Prostate gland (tissue), 2 donors: ENCODE data around the gene DTL. TPM values are rescaled to one million over a fixed set of nuclear protein-coding genes. Genes with fewer than 3 reads are reported as not detected.

Experiments
- DNase-seq: peaks from one replicate; pipeline ENCODE4 v3.0.0-alpha.2; 2019; ENCODE audit warnings: low spot score
- H3K27ac ChIP-seq, 2 donors: fragments of 200-600 bp; sonication (generic); 2 replicates each; pipeline ENCODE4 v1.5.1; 2017 to 2019
- H3K27me3 ChIP-seq: fragments of 200-600 bp; sonication (generic); replicated peaks from 2 replicates; pipeline ENCODE4 v1.5.1; 2019; ENCODE audit not compliant: insufficient read depth
- H3K36me3 ChIP-seq, 2 donors: fragments of 200-600 bp; sonication (generic); 1 replicate in 1 of 2; 2 replicates in 1 of 2; pipeline versions ENCODE4 v1.5.1 to v1.8.1; 2017 to 2019
- H3K4me1 ChIP-seq: fragments of 200-600 bp; sonication (generic); replicated peaks from 2 replicates; pipeline ENCODE4 v1.5.1; 2019
- H3K4me3 ChIP-seq, 2 donors: fragments of 200-600 bp; sonication (generic); 2 replicates each; pipeline ENCODE4 v1.5.1; 2017 to 2019
- H3K9me3 ChIP-seq: fragments of 200-600 bp; sonication (generic); 2 replicates; pipeline ENCODE4 v1.5.1; 2017
- CTCF ChIP-seq, 4 experiments: fragments of 200-600 bp in 2 of 4; fragments of 450-650 bp in 2 of 4; sonication (generic) in 2 of 4; IDR thresholded peaks; 1 replicate in 3 of 4; 2 replicates in 1 of 4; pipeline ENCODE4 v1.5.1; 2016 to 2019; ENCODE audit warnings: antibody characterized with exemption in 4 of 4, mild to moderate bottlenecking in 2 of 4, moderate library complexity in 2 of 4
- POLR2A ChIP-seq: fragments of 450-650 bp; IDR thresholded peaks from one replicate; pipeline ENCODE4 v1.6.1; 2016; ENCODE audit warnings: antibody characterized with exemption, mild to moderate bottlenecking
- POLR2AphosphoS5 ChIP-seq: sonication (generic); formaldehyde crosslinking; IDR thresholded peaks from one replicate; pipeline ENCODE4 v1.6.1; 2017; ENCODE audit warnings: antibody characterized with exemption
- WGBS: methylation state at CpG from one replicate; pipeline ENCODE4 v1.1.5; 2018; 5-methylcytosine and 5-hydroxymethylcytosine counted together
- intact Hi-C: fragments of 100-400 bp; cut with DNase I; formaldehyde crosslinking; loops from one replicate; pipeline ENCODE4 v1.14.2; 2022
- total RNA-seq, 2 donors: library from RNA; depleted of rRNA; stranded (reverse); fragments of >200 nt; gene quantifications; one replicate each; pipeline ENCODE4 v1.1.0, GENCODE V29; 2016

The DTL gene
- total RNA-seq, 2 donors from 2014 or later: 1.5 to 7.1 TPM

DNA sequence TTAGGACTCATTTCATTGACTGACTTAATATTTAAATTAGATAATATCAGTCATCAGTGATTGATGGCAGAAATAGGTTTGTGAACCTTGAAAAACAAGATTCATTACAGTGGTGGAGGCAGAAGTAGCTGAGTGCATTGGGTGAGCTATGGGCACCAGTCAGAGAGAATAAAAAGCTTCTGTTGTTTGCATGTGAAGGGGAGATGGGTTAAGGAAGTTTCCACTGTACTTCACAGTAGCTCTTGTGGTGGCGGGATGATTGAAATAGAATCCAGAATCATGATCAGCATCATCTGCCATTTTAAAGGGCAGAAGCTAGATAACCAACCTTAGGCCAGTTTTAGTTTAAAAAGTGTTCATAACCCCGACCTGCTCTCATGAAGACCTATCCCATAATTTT is 66.2 kb downstream of the DTL start:
- intact Hi-C loops: no loop called here
- WGBS: 87% methylated on average over 2 of the region's 2 CpGs
- Histone ChIP-seq H3K9me3 (no peaks in the 10 kb centered on the region), H3K4me1 (no peaks in the 10 kb centered on the region), H3K27me3 (no peaks in the 10 kb centered on the region), H3K27ac (no peak overlapping the region), H3K4me3 (no peak overlapping the region), H3K36me3 (no peaks in the 10 kb centered on the region)
- TF ChIP-seq CTCF (IDR thresholded peaks at IDR 0.05) (no peak), POLR2AphosphoS5 (no peak), POLR2A (no peak)
- DNase-seq: no peak

- no peak for TF ChIP-seq POLR2A
- Histone ChIP-seq H3K36me3 (no peaks in the 10 kb centered on the region), H3K27me3 (no peaks in the 10 kb centered on the region), H3K4me3 (no peak overlapping the region), H3K27ac (no peak overlapping the region), H3K4me1 (no peaks in the 10 kb centered on the region), H3K9me3 (no peaks in the 10 kb centered on the region)
- WGBS: 40% methylated on average over 3 of the region's 3 CpGs
- intact Hi-C loops: no loop called here
- no peak for DNase-seq
Observed at GRCh38 chr1:212104586-212105325, 69.2 kb downstream of the DTL start.

DNA sequence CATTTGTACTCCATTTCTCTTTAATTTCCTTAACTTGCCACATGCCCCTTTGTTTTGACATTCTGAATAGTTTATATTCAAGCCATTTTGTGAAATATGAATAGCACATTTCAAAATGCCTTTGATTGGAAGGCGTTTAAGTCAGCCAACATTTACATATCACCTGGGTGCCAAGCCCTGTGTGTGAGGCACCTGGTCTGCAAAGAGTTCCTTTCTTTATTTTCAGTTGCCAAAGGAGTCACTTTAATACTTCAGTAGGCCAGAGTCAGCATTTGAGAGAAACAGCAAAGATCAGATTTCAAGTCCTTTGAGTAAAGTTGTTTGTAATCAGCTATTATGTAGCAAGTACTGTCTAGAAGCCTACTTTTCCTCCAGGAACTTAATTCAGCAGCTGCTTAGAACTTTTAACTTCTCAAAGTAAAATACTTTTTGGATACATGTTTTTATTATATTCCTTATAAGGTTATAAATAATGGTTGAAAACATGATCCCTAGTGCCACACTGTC is 70.8 kb downstream of the DTL start:
- intact Hi-C loops: no loop called here
- H3K27ac ChIP-seq: no peak overlapping the region
- H3K4me1 ChIP-seq: no peaks in the 10 kb centered on the region
- H3K36me3 ChIP-seq: no peaks in the 10 kb centered on the region
- no peaks in the 10 kb centered on the region for H3K27me3 ChIP-seq
- TF ChIP-seq POLR2AphosphoS5 (no peak), POLR2A (no peak), CTCF (IDR thresholded peaks at IDR 0.05) (no peak)
- H3K4me3 ChIP-seq: no peak overlapping the region
- H3K9me3 ChIP-seq: no peaks in the 10 kb centered on the region
- no peak for DNase-seq
- WGBS: 57% methylated on average over 1 of the region's 1 CpG

DNA sequence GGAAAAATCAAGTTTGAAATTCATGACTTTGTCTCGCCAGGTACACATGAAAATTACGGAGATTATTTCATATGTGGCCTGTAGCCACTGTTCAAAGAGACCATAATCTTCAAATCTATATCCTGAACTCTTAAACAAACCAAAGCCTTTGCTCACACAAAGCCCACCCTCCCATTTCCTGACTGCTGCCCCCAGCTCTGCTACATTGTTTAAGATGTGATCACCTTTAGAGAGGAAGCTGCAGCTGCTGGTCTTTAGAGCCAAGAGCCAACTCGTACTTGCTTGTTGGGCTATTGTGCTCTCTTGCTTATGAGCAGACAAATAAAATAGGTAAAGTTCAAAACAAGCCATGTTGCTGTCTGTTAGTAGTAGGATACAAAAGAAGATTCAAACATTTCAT is 71.9 kb downstream of the DTL start:
- Histone ChIP-seq H3K4me3 (no peak overlapping the region), H3K36me3 (no peaks in the 10 kb centered on the region), H3K9me3 (no peaks in the 10 kb centered on the region), H3K27ac (no peak overlapping the region), H3K4me1 (no peaks in the 10 kb centered on the region), H3K27me3 (no peaks in the 10 kb centered on the region)
- intact Hi-C loops: no loop called here
- TF ChIP-seq CTCF (IDR thresholded peaks at IDR 0.05) (no peak), POLR2AphosphoS5 (no peak), POLR2A (no peak)
- DNase-seq: no peak
- 64% methylated on average over 3 of the region's 3 CpGs for WGBS

DNA sequence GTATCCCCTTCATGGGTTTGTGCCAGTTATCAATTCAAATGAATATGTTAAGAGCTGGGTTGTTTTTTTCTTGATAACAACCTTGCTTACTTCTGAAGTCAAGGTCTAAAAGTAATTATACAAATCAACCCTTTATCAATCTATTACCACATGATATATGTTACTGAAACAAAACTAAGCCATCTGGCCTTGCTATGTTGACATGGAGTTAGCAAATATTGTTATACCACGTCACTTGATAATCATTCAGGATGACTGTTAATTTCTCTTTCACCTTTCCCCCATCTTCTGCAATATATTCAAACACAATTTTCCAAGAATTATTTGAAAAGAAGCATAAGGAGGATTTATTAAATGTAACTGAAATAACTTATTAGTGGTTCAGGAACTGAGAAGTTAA is 72.6 kb downstream of the DTL start:
- DNase-seq: no peak
- 65% methylated on average over 1 of the region's 1 CpG for WGBS
- TF ChIP-seq POLR2A (no peak), CTCF (IDR thresholded peaks at IDR 0.05) (no peak), POLR2AphosphoS5 (no peak)
- Histone ChIP-seq H3K27ac (no peak overlapping the region), H3K27me3 (no peaks in the 10 kb centered on the region), H3K9me3 (no peaks in the 10 kb centered on the region), H3K36me3 (no peaks in the 10 kb centered on the region), H3K4me3 (no peak overlapping the region), H3K4me1 (no peaks in the 10 kb centered on the region)
- intact Hi-C loops: no loop called here
